Endodermal cell (in vitro differentiated cells): ENCODE results near the gene SBSN. TPM values are rescaled to one million over a fixed set of nuclear protein-coding genes. Genes with fewer than 3 reads are reported as not detected.

Source experiments
- DNase-seq: peaks from one replicate; pipeline ENCODE4 v3.0.0-alpha.2; 2017
- H3K27ac ChIP-seq: 2 replicates; pipeline ENCODE4 v1.5.1; 2013; ENCODE audit warnings: mild to moderate bottlenecking, low read depth, low read length, moderate library complexity
- H3K27me3 ChIP-seq: 2 replicates; pipeline ENCODE4 v1.6.1; 2013; ENCODE audit warnings: mild to moderate bottlenecking, low read length, moderate library complexity; ENCODE audit not compliant: insufficient read depth, control insufficient read depth, poor library complexity, severe bottlenecking
- H3K36me3 ChIP-seq: 2 replicates; pipeline ENCODE4 v1.7.0; 2013; ENCODE audit warnings: mild to moderate bottlenecking, low read length, moderate library complexity; ENCODE audit not compliant: control insufficient read depth, insufficient read depth
- H3K4me1 ChIP-seq: one replicate; pipeline ENCODE4 v1.7.0; 2013; ENCODE audit warnings: low read length; ENCODE audit not compliant: control insufficient read depth, insufficient read depth
- H3K4me3 ChIP-seq: 2 replicates; pipeline ENCODE4 v1.5.1; 2013; ENCODE audit warnings: mild to moderate bottlenecking, low read length, moderate library complexity
- H3K9ac ChIP-seq: 2 replicates; pipeline ENCODE4 v1.6.1; 2013; ENCODE audit warnings: mild to moderate bottlenecking, low read length, moderate library complexity; ENCODE audit not compliant: poor library complexity, severe bottlenecking; ENCODE audit errors: extremely low read depth
- H3K9me3 ChIP-seq: 2 replicates; pipeline ENCODE4 v1.6.1; 2013; ENCODE audit warnings: mild to moderate bottlenecking, low read length, moderate library complexity; ENCODE audit not compliant: control insufficient read depth
- H3K27ac Mint-ChIP-seq: 2 replicates; pipeline ENCODE4 v1.8.0; 2020; ENCODE audit warnings: mixed read lengths
- H3K27me3 Mint-ChIP-seq: 2 replicates; pipeline ENCODE4 v1.8.0; 2021; ENCODE audit warnings: mild to moderate bottlenecking, mixed read lengths; ENCODE audit not compliant: insufficient read depth
- H3K36me3 Mint-ChIP-seq: 2 replicates; pipeline ENCODE4 v1.8.0; 2020; ENCODE audit warnings: low read depth, mixed read lengths
- H3K4me1 Mint-ChIP-seq: 2 replicates; pipeline ENCODE4 v1.8.0; 2020; ENCODE audit warnings: mixed read lengths
- H3K4me3 Mint-ChIP-seq: 2 replicates; pipeline ENCODE4 v1.8.0; 2020; ENCODE audit warnings: mild to moderate bottlenecking, moderate library complexity, mixed read lengths
- H3K9me3 Mint-ChIP-seq: 2 replicates; pipeline ENCODE4 v1.8.0; 2020; ENCODE audit warnings: mild to moderate bottlenecking, mixed read lengths
- WGBS, 2 experiments: methylation state at CpG; one replicate each; pipeline versions ENCODE4 v1.1.5 to v1.1.7; 2013; ENCODE audit warnings: missing lambda C conversion rate in 2 of 2, mixed read lengths in 1 of 2; ENCODE audit not compliant: insufficient coverage in 1 of 2, insufficient read length in 1 of 2; 5-methylcytosine and 5-hydroxymethylcytosine counted together
- total RNA-seq, 2 donors: library from RNA; stranded (reverse); fragmentation: NEBNext Ultra II Directional in 1 of 2; extraction: Animal tissue kit (Norgen Biotek cat#: 25700) in 1 of 2; gene quantifications; 2 replicates in 1 of 2; 3 replicates in 1 of 2; pipeline ENCODE4 v1.2.1, GENCODE V29; 2021
- TF ChIP-seq, protein P1 (sequence below): fragments of 200-600 bp; sonication (generic); conservative IDR thresholded peaks from 2 replicates; pipeline ENCODE4 v1.5.0; 2021; ENCODE audit warnings: antibody characterized with exemption, mild to moderate bottlenecking

The SBSN gene
- total RNA-seq, 2 donors from 2014 or later, result not detected

DNA sequence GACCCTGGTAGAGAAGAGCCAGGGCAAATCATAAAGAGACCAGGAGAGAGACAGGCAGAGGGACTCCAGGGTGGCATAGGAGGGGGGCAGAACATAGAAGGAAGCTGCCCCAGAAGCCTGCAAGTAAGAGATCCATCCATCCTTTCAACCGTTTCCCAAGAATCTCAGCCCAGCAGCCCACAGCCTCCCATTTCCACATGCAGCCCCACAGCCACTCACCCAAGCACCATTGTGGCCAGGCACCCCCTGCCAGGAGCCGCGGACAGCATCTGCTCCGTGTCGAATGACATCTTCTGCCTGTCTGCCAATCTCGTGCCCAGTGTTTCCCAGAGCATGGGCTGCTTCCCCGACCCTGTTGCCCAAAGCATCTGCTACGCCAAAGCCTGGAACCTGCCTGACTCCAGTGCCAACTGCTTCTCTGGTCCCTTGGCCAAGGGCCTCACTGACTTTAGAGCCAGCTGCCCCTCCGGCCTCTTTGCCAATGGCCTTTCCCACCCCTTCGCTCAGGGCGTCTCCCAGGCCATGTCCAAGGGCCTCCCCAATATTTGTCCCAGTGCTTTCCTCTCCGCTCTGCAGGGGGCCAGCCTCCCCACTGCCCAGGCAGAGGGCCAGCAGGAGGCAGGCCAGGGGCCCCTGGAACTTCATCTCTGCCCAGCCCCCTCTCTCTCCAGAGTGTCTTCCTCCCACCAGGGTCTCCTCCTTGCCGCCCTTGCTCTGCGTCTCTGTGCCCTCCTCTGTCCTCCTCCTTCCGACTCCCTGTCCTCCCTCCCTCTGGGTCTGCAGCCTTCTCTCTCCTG lies 15.1 kb downstream of the SBSN start:
- Mint-ChIP-seq H3K36me3 (peaks cover 6% of the 10 kb centered on the region), H3K27ac (no peak overlapping the region), H3K4me1 (peaks cover 14% of the 10 kb centered on the region), H3K27me3 (peaks cover 5% of the 10 kb centered on the region), H3K9me3 (no peaks in the 10 kb centered on the region), H3K4me3 (no peak overlapping the region)
- TF ChIP-seq, protein P1, sequence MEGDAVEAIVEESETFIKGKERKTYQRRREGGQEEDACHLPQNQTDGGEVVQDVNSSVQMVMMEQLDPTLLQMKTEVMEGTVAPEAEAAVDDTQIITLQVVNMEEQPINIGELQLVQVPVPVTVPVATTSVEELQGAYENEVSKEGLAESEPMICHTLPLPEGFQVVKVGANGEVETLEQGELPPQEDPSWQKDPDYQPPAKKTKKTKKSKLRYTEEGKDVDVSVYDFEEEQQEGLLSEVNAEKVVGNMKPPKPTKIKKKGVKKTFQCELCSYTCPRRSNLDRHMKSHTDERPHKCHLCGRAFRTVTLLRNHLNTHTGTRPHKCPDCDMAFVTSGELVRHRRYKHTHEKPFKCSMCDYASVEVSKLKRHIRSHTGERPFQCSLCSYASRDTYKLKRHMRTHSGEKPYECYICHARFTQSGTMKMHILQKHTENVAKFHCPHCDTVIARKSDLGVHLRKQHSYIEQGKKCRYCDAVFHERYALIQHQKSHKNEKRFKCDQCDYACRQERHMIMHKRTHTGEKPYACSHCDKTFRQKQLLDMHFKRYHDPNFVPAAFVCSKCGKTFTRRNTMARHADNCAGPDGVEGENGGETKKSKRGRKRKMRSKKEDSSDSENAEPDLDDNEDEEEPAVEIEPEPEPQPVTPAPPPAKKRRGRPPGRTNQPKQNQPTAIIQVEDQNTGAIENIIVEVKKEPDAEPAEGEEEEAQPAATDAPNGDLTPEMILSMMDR, result no peak
- H3K36me3 ChIP-seq, result peaks cover 6% of the 10 kb centered on the region
- H3K9ac ChIP-seq, result no peak overlapping the region
- no peak for DNase-seq
- no peak overlapping the region for H3K27ac ChIP-seq
- no peaks in the 10 kb centered on the region for H3K9me3 ChIP-seq
- 88 to 93% methylated on average over 14 to 15 of the region's 15 CpGs for WGBS, 2 experiments
- no peaks in the 10 kb centered on the region for H3K27me3 ChIP-seq
- H3K4me3 ChIP-seq, result no peak overlapping the region
- H3K4me1 ChIP-seq, result peaks cover 4% of the 10 kb centered on the region

DNA sequence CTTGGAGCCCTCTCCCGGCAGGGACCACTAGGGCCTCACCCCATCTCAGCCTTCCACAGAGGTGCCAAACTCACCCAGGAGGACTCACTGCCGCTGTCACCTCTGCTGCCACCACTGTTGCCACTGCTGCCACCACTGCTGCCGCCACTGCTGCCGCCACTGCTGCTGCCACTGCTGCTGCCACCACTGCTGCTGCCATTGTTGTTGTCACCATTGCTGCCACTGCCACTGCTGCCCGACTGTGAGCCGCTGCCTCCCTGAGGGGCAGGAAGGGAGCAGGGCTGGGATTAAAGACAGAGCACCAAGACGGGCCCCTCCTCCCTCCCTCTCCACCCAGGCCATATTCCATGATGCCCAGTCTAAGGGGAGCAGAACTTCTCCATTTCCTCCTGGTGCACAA lies 16.8 kb downstream of the SBSN start:
- peaks cover 26% of the 10 kb centered on the region for H3K4me1 Mint-ChIP-seq
- Histone ChIP-seq H3K27ac (no peak overlapping the region), H3K9me3 (no peaks in the 10 kb centered on the region), H3K4me1 (peaks cover 11% of the 10 kb centered on the region), H3K9ac (no peak overlapping the region), H3K27me3 (no peaks in the 10 kb centered on the region), H3K4me3 (no peak overlapping the region), H3K36me3 (peaks cover 23% of the 10 kb centered on the region)
- TF ChIP-seq, protein P1, result no peak
- WGBS, 2 experiments, result 76 to 84% methylated on average over 3 to 7 of the region's 7 CpGs
- H3K9me3 Mint-ChIP-seq, result no peaks in the 10 kb centered on the region
- peaks cover 5% of the 10 kb centered on the region for H3K27me3 Mint-ChIP-seq
- H3K36me3 Mint-ChIP-seq, result peaks cover 20% of the 10 kb centered on the region
- H3K27ac Mint-ChIP-seq, result no peak overlapping the region
- H3K4me3 Mint-ChIP-seq, result no peak overlapping the region
- DNase-seq, result no peak

DNA sequence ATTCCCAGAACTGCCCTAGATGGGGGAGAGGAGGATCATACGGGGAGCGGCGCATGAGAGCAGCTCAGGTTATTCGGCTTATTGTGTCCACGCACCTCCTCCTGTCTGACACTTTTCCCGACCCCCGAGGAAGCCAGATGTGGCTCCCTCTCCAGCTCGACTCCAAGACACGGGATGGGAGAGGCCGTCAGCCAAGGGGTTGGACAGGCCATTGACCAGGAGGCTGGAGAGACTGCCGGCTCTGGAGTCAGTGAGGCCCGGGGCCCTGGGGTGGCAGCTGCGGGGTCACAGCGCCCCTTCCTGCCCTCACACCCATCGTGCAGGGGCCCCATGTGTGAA lies 17.5 kb downstream of the SBSN start:
- Histone ChIP-seq H3K9ac (no peak overlapping the region), H3K4me1 (peaks cover 14% of the 10 kb centered on the region), H3K4me3 (peak overlapping the region; percentile 100), H3K9me3 (no peaks in the 10 kb centered on the region), H3K36me3 (peaks cover 30% of the 10 kb centered on the region), H3K27ac (no peak overlapping the region), H3K27me3 (no peaks in the 10 kb centered on the region)
- H3K27ac Mint-ChIP-seq, result no peak overlapping the region
- no peaks in the 10 kb centered on the region for H3K9me3 Mint-ChIP-seq
- H3K4me3 Mint-ChIP-seq, result peak overlapping the region; percentile 99
- H3K4me1 Mint-ChIP-seq, result peaks cover 28% of the 10 kb centered on the region
- DNase-seq, result no peak
- peaks cover 5% of the 10 kb centered on the region for H3K27me3 Mint-ChIP-seq
- H3K36me3 Mint-ChIP-seq, result peaks cover 28% of the 10 kb centered on the region
- WGBS, 2 experiments, result 33 to 44% methylated on average over 12 to 15 of the region's 15 CpGs
- TF ChIP-seq, protein P1, result peak; percentile 7
